Colonic mucosa (tissue), 4 donors: Measurements from ENCODE around the gene IL19. TPM values are rescaled to one million over a fixed set of nuclear protein-coding genes. Genes with fewer than 3 reads are reported as not detected.

Experiments used
- DNase-seq: peaks from one replicate; pipeline ENCODE4 v3.0.0-alpha.2; 2020
- H3K27ac ChIP-seq: fragments of 200-600 bp; one replicate; pipeline ENCODE4 v1.8.0; 2021
- H3K27me3 ChIP-seq: fragments of 200-600 bp; one replicate; pipeline ENCODE4 v1.8.0; 2021
- H3K36me3 ChIP-seq: fragments of 200-600 bp; one replicate; pipeline ENCODE4 v1.8.0; 2021
- H3K4me1 ChIP-seq: fragments of 200-600 bp; one replicate; pipeline ENCODE4 v1.8.0; 2021; ENCODE audit warnings: mild to moderate bottlenecking
- H3K4me3 ChIP-seq: fragments of 200-600 bp; one replicate; pipeline ENCODE4 v1.8.0; 2021
- H3K9ac ChIP-seq, 2 donors: one replicate each; pipeline ENCODE4 v1.7.0; 2013; ENCODE audit warnings: control low read depth in 2 of 2, low read depth in 2 of 2, low read length in 2 of 2
- H3K9me3 ChIP-seq: fragments of 200-600 bp; one replicate; pipeline ENCODE4 v1.8.0; 2021
- CTCF ChIP-seq: fragments of 200-600 bp; IDR thresholded peaks from one replicate; pipeline ENCODE4 v1.8.0; 2022; ENCODE audit warnings: antibody characterized with exemption, mild to moderate bottlenecking
- intact Hi-C: fragments of 100-400 bp; cut with DNase I; formaldehyde crosslinking; loops from one replicate; pipeline ENCODE4 v1.14.1; 2022
- total RNA-seq, 2 donors: library from RNA; stranded (reverse); fragmentation: NEBNext Ultra II Directional in 1 of 2; extraction: Animal tissue kit (Norgen Biotek cat#: 25700) in 1 of 2; gene quantifications; one replicate each; pipeline ENCODE4 v1.2.1, GENCODE V29; 2021
- donor health status: healthy.
- donor health status: DM: no; HTN: no; CAD: no.
- donor health status: DM: no; HTN: no; CAD: no.

The IL19 gene
- total RNA-seq, 2 donors from 2014 or later = 0.40 TPM; not detected in 1

GRCh38 chr1:206725109-206725963, 45.2 kb upstream of the IL19 start:
- intact Hi-C loops = no loop called here
- H3K4me3 ChIP-seq = no peak overlapping the region
- H3K27me3 ChIP-seq = no peaks in the 10 kb centered on the region
- DNase-seq = peak; percentile 62
- H3K27ac ChIP-seq = no peak overlapping the region
- no peaks in the 10 kb centered on the region for H3K4me1 ChIP-seq
- H3K9ac ChIP-seq = no peak overlapping the region
- peak; percentile 43 for TF ChIP-seq CTCF
- no peaks in the 10 kb centered on the region for H3K36me3 ChIP-seq
- no peaks in the 10 kb centered on the region for H3K9me3 ChIP-seq

GRCh38 chr1:206727981-206728696, 42.4 kb upstream of the IL19 start:
- Histone ChIP-seq H3K36me3 (peaks cover 10% of the 10 kb centered on the region), H3K4me1 (no peaks in the 10 kb centered on the region), H3K27me3 (no peaks in the 10 kb centered on the region), H3K4me3 (no peak overlapping the region), H3K27ac (no peak overlapping the region), H3K9me3 (no peaks in the 10 kb centered on the region), H3K9ac (no peak overlapping the region)
- DNase-seq = no peak
- no peak for TF ChIP-seq CTCF
- intact Hi-C loops = loop anchor here (2.0 kb wide), 1 partner anchor 185 kb away; no protein-coding TSS in a partner anchor

- H3K4me1 ChIP-seq = no peaks in the 10 kb centered on the region
- no peak for TF ChIP-seq CTCF
- H3K27me3 ChIP-seq = no peaks in the 10 kb centered on the region
- no peak overlapping the region for H3K4me3 ChIP-seq
- no peak for DNase-seq
- intact Hi-C loops = no loop called here
- H3K9ac ChIP-seq = no peak overlapping the region
- no peaks in the 10 kb centered on the region for H3K9me3 ChIP-seq
- peaks cover 10% of the 10 kb centered on the region for H3K36me3 ChIP-seq
- no peak overlapping the region for H3K27ac ChIP-seq
Observed at GRCh38 chr1:206728697-206728987, 41.9 kb upstream of the IL19 start.

- H3K36me3 ChIP-seq = peaks cover 10% of the 10 kb centered on the region
Observed at GRCh38 chr1:206729050-206729449, 41.5 kb upstream of the IL19 start.

GRCh38 chr1:206729507-206729906, 41.1 kb upstream of the IL19 start:
- no peak for TF ChIP-seq CTCF
- Histone ChIP-seq H3K4me1 (no peaks in the 10 kb centered on the region), H3K27ac (no peak overlapping the region), H3K9me3 (no peaks in the 10 kb centered on the region), H3K36me3 (peaks cover 10% of the 10 kb centered on the region), H3K27me3 (no peaks in the 10 kb centered on the region), H3K4me3 (no peak overlapping the region), H3K9ac (no peak overlapping the region)
- no peak for DNase-seq
- intact Hi-C loops = no loop called here

More at GRCh38 chr1:206729050-206729449, 41.5 kb upstream of the IL19 start:
- Histone ChIP-seq H3K9me3 (no peaks in the 10 kb centered on the region), H3K27ac (no peak overlapping the region), H3K4me3 (no peak overlapping the region), H3K9ac (no peak overlapping the region), H3K27me3 (no peaks in the 10 kb centered on the region), H3K4me1 (no peaks in the 10 kb centered on the region)
- intact Hi-C loops = no loop called here
- DNase-seq = no peak
- TF ChIP-seq CTCF = no peak
